Stimulated activated CD4-positive, alpha-beta T cell treated with anti-CD3 and anti-CD28 coated beads, TNF-alpha, amount 100 ng/mL, for 1 hour (primary cell): ENCODE data around the gene MYNN.
A peak's percentile ranks its signal among the peaks of the same experiment; 100 is the strongest.

Source experiments
- DNase-seq, 3 donors: peaks; one replicate each; pipeline ENCODE4 v3.0.0-alpha.2; 2020; ENCODE audit warnings: low read depth in 3 of 3, low spot score in 1 of 3

Gene MYNN

GRCh38 chr3:169774186-169774585 lies 990 bp downstream of the MYNN start:
- no peak for DNase-seq

DNA sequence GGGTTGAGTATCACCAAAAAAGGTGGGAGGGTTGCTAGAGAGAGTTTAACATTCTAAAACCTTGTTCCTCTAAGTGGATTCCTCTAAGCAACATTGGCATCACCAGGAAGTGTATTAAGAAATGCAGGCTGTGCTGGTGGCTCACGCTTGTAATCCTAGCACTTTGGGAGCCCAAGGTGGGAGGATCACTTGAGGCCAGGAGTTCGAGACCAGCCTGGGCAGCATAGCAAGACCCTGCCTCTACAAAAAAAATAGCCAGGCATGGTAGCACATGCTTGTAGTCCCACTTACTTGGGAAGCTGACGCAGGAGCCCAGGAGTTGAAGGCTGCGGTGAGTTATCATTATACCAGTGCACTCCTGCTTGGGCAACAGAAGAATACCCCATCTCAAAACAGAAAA lies 4.6 kb downstream of the MYNN start:
- DNase-seq, result no peak

- no peak for DNase-seq
Measured at GRCh38 chr3:169780742-169781141, 7.5 kb downstream of the MYNN start.

DNA sequence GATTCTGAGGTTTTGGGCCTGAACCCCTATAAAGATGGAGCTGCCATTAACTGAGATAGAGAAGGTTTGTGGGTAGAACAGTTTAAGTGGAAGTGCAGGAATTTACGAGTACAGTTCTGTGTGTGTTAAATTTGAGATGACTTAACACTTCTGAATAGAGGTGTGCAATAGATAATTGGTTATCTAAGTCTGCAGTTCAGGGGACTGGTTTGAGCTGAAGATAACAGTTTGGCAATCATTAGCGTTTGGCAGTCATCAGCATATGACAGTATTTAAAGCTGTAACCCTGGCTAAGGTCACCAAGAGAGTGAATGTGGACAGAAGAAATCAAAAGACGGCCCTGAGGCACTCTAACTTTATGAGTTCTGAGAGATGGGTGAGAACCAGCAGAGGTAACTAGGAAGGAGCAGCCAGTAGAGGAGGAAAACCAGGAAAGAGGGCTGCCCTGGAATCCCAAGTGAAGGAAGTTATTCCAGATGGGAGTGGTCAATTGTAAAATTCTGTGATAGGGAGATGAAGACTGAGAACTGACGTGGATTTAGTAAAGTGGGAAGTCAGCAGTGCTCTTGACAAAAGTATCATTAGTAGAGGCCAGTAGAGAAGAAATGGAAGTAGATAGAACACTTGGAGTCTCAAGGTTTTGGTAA lies 8.1 kb downstream of the MYNN start:
- no peak for DNase-seq

GRCh38 chr3:169787120-169787519 lies 13.9 kb downstream of the MYNN start:
- no peak for DNase-seq

GRCh38 chr3:169787791-169788190 lies 14.6 kb downstream of the MYNN start:
- no peak for DNase-seq

GRCh38 chr3:169790219-169790618 lies 17.0 kb downstream of the MYNN start:
- DNase-seq, result no peak

- DNase-seq, result no peak
Measured at GRCh38 chr3:169790687-169791429, 17.7 kb downstream of the MYNN start.

DNA sequence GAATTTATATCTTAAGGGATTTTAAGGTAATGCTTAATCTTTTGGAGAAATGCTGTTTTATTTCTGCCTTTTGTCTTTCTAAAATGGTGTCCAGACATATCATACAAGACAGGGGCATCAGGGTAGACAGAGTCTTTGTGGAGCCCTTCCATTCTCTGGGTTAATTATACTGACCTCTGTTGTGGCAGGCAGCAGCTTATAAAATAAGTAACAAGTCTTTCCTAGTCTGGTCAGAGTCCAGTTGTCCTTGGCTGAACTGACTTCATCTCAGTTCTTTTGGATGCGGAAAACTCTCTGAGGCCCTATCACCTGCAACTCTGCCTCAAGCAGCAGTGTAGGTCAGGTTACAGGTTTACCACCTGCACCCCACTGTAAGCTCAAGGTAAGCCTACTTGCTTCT lies 19.2 kb downstream of the MYNN start:
- no peak for DNase-seq

DNA sequence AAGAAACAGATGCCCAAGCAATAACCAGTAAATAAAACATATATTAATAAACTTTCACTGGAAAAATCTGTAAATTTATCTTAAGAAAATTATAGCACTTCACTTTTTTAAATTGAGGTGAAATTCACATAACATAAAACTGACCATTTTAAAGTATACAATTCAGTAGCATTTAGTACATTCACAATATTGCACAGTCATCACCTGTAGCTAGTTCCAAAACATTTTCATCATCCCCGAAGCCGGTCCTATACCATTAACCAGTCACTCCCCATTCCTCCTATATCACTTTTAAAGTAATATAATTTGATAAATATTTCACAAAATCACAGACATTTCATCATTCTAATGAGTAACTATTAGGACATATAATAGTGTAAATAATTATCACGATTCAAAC lies 31.5 kb downstream of the MYNN start:
- no peak for DNase-seq

GRCh38 chr3:169809230-169809795 lies 36.1 kb downstream of the MYNN start:
- DNase-seq, result no peak

DNA sequence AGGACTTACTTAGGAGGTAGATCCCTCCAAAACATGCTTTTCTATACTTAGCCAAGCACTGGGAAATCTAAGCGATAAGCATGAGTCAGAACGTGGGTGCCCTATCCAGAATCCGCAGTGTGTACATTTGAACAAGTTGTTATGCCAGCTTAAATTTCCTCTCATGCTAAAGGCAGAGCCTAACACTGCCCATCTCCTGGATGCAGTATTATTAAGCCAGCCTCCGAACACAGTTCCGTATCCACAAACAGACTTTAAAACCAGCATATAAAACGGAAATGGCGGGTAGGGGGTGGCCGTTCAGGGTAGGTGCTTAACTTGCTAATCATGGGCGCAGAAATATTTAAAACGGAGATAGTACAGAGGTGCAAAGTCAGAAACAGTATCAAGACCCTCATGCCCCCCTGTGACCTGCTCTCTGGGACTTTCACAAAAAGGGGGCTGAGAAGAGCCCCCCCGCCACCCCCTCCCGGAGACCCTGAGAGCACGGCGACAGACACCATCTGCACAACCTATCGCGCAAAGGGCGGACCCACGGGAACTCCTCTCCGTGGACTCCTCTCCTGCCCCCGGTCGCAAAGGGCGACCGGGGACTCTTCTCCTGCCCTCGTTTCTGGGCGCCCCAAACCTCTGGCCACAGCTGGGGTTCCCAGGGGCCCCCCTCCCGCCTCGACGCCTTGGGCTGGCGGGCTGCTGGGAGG lies 38.6 kb downstream of the MYNN start:
- no peak for DNase-seq

DNA sequence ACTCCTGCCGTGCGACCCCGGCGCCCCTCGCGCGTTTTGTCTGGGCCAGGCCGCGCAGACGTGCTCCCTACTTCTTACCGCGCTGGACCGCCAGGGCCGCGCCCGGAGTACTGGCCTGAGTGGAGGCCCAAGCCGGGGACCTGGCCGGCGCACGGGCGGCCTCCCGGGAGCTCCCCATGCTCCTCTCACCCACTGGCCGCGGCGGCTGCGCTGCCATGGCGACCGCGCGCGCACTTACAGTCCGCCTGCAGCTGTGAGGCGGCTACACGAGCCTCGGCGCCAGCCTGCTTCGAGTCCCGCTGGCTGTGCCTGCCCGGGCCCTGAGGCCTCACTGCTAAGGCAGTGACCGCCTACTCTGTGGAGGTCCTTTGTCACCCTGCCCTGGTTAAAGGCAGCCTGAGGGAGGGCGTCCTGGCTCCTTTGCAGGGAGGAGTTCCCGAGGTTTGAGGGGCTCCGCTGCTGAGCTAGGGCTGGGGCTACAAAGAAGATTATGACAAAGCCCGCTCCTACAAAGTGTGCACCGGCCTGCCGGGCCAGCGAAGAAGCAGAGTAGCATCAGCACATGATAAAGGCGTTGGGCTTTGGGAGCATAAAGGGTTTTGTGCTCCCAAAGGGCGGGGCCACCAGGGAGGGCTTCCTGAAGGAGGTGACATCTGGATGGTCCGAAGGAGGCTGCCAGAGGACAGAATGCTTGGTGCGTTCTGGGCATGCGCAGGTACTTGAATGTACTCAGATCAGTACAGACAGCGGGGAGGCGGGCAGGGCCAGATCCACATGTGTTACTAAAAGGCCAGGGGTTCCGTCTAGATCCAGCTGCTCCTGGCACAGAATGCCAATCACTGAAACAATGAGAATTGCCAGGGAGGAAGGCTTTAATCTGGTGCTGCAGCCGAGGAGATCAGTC lies 39.4 kb downstream of the MYNN start, which contains the start of the genes LRRC34 and LRRIQ4:
TSS of gene LRRC34 (minus strand) at position 573 of the 904 bp plus-strand sequence. CDS start at position 217, 356 bp downstream.
TSS of gene LRRIQ4 (plus strand) at position 539 of the 904 bp plus-strand sequence. CDS start 9,052 bp downstream, outside the sequence.
- DNase-seq, result peak; percentile 5 to 50 (median 27)

- no peak for DNase-seq
Measured at GRCh38 chr3:169813278-169813677, 40.1 kb downstream of the MYNN start.

GRCh38 chr3:169813757-169814517 lies 40.7 kb downstream of the MYNN start:
- peak; percentile 29 to 39 (median 36) for DNase-seq

GRCh38 chr3:169815590-169816150 lies 42.5 kb downstream of the MYNN start:
- no peak for DNase-seq

GRCh38 chr3:169818316-169818715 lies 45.1 kb downstream of the MYNN start:
- DNase-seq, result no peak

- no peak for DNase-seq
Measured at GRCh38 chr3:169822091-169822490, 48.9 kb downstream of the MYNN start.

GRCh38 chr3:169822540-169822939 lies 49.3 kb downstream of the MYNN start:
- DNase-seq, result no peak
